SW 1271 (cell line): ENCODE results near the gene ZBTB3.
"Not testable (repeated sequence)": the region's sequence is repeated elsewhere in the genome, so short reads cannot be mapped to it uniquely, and the experiment has no call there.

ENCODE experiments used
- DNase-seq, 2 experiments: peaks; one replicate each; lab custom pipeline; 2025; lab: John Stamatoyannopoulos, UW

The ZBTB3 gene

DNA sequence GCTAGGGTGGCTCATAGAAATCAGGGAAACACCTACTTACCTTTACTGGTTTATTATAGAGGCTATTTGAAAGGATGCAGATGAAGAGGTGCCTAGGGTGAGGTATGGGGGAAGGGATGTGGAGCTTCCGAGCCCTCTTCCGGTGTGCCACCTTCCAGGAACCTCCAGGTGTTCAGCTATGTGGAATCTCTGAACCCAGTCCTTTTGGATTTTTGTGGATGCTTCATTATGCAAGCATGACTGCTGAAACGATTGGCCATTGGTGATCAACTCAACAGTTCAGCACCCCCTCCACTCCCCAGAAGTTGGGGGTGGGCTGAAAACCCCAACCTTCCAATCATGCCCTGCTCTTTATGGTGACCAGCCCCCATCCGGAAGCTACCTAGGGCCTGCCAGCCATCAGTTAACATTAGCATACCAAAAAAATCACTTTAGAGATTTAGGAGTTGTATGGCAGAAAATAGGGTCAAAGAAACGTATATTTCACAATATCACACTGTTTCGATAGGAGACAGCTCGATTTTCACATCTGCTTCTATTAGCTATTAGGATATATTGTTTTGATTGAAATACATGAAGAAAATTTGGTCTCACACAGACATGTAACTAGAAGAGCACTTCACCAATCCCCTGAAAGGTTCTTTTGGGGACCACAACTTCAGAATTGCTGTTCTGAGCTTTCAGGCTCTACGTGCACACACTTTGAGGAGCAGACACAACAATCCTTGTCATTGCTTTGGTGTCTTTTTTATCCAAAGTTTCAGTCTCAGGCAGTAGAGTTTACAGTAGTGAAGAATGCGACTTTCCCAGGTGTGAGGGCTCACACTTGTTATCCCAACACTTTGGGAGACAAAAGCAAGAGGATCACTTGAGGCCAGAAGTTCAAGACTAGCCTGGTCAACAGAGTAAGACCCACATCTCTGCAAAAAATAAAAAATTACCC, 4.2 kb upstream of the ZBTB3 start:
- no peak for DNase-seq

DNA sequence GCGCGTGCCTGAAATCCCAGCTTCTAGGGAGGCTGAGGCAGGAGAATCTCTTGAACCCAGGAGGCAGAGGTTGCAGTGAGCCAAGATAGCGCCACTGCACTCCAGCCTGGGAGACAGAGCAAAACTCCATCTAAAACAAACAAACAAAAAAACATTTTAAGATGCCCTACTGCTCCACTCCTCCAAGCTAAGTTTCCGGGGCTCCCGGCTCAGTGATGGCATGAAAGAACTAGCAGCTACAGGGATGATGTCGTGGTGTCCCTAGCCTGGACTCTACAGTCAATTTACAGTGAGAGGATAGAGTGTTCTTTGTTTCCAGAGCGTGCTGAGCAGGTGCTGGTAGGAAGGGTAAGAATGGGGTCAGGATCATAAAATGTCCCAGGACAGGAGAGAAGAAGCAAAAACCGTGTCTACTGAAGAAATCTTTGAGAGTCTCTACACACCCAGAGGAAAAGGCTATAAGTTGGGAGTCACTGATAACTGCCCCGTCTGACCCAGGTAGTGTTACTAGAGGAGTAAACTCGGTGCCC, 1.2 kb upstream of the ZBTB3 start:
- no peak for DNase-seq

DNA sequence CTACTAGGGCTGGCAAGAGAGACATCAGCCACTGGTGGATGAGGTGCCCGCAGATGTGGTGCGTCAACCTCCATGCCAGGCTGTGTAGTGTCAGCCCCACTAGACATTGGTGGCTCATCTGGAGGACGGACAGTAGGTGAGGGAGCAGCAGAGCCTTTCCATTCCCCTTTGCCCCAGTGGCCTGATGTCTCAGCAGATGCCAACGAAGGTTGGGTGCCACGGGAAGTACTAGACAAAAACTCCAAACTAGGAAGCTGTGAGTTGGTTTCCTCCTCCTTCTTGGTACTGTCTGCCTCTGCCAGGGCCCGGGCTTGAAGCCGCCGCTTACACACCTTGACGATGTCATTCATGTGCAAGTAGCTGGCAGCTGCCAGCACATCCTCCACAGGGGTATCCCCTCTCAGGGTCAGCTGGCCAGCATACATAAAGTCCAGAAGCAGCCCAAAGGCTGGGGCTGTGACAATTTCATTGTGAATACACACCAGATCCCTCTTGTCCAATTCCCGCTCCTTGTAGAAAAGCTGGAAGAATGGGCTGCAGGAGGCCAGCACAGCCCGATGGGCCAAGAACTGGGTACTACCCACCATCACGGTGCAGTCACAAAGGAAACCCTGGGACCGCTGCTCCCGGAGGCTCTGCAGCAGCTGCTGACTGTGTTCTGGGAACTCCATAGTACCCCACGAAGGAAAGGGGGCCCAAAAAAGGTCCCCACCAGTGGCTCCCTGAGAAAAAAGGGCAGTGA, 795 bp downstream of the ZBTB3 start:
- DNase-seq, result no peak

GRCh38 chr11:62752177-62752785, 1.7 kb downstream of the ZBTB3 start:
- no peak for DNase-seq

- not testable (repeated sequence) for DNase-seq
Measured at GRCh38 chr11:62749931-62750330, 4.0 kb downstream of the ZBTB3 start.

DNA sequence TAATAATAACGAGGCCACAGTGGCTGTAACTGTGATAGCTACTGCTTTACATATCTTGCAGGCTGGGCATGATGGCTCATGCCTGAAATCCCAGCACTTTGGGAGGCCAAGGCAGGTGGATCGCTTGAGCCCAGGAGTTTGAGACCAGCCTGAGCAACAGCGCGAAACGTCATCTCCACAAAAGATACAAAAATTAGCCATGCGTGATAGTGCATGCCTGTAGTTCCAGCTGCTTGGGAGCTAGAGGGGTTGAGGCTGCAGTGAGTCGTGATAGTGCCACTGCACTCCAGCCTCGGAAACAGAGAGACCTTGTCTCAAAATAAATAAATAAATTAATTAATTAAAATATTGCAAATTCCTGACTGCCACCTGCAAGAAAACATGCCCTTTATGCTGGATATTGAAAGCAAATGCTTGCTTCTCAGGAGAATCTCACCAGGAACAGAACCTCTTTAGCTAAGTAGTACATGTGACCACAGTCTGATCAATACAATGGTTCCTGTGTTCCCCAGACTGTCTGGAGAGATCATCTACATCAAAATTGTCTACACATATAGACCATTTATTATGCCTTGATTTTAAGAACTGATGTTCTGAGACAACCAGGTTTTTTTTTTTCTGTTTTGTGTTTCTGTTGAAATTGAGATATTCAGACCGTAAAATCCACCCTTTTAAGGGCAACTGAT, 6.3 kb downstream of the ZBTB3 start:
- no peak for DNase-seq

DNA sequence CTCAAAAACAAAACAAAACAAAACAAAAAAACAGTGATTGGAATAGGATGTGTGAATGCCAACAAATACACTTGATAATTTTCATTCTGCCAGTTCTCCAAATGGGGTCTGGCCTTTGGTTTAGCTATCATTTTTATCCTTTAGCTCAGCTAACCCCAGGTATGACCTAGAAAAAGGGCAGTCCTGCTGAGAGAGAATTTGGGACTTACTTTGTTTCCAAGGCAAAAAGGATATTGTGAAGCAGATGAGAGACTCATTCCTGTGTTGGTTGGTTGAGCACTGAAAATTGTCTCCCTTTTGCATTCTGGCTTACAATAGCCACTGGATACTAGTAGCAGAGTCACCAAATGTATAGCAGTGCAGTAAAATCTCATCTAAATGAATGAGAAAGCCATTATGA, 16.8 kb downstream of the ZBTB3 start:
- DNase-seq, result no peak

DNA sequence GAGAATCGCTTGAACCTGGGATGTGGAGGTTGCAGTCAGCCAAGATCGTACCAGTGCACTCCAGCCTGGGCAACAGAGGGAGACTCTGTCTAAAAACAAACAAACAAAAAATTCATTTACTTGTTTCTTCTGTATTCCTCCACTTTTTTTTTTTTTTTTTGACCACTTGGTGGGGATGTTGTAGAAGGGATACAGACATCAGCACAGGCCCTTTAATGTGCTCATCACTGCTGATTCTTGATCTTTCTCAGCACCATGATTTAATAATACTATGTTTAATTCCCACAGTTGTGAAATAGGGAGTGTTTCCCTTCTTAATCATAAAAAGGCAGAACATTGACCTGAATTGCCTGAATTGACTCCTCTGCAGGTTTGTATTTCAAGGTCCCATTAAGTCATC, 21.1 kb downstream of the ZBTB3 start:
- DNase-seq, result peak in 1 of 2 experiments; percentile 14

DNA sequence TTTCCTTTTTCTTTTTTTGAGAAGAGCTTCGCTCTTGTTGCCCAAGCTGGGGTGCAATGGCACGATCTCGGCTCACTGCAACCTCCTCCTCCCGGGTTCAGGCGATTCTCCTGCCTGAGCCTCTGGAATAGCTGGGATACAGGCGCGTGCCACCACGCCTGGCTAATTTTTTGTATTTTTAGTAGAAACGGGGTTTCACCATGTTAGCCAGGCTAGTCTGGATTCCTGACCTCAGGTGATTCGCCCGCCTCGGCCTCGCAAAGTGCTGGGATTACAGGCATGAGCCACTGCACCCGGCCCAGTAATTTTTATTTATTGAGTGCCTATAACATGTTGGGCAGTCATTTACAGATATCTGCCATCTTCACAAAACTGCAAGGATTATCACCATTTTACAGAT, 23.9 kb downstream of the ZBTB3 start:
- DNase-seq, result not testable (repeated sequence)

- peak; percentile 81 to 89 for DNase-seq
Measured at GRCh38 chr11:62728171-62728988, 25.6 kb downstream of the ZBTB3 start, which contains the start of gene TTC9C. TTC9C (plus strand) TSS chr11:62728486; CDS start chr11:62728849, 363 bp downstream.

DNA sequence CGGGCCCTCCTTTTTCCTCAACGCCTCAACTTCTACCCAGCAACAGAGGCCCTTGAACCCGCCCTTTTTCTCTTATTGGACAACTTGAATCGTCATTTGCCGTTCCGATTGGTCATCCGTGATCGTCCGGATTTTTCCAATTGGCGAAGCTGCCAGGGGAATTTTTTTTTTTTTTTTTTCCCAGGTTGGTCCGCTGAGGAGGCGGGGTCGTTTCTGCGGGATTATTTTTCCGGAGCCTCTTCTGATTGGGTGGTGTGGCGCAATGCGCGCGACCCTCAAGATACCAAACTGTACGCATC, 26.1 kb downstream of the ZBTB3 start:
- DNase-seq, result peak; percentile 96

DNA sequence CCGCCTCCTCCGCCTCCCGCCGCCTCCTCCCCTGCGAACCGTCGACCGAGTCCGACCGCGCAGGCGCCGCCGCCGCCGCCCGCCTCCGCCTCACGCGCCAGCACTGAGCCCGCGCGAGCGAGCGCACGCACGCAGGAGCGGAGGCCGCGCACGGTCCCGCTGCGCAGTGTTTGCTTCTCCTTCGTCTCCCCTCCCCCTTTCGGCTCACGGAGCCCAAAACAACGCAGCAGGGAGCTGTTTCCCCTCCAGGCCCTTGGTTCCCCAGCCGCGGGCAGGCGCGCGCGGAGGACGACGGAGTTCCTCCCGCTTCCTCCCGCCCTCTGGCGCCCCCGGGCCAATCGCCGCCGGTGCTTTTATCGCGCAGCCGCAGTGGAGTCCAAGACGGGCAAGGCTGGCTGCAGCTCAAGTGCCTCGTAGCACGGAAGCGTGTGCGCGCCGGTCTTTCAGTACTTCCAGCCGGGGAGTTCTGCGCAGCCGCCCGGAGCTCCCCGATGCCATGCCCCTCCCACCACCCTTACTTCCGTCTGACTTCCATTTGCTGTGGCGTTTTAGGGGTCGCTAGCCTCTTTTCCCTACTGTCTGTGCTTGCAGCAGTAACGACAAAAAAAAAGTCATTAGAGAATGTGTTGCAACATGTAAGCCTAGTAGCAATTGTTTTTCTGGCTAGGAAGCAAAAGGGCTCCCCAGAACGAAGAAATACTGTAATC, 26.6 kb downstream of the ZBTB3 start, which contains the start of gene HNRNPUL2:
TSS of gene HNRNPUL2 (minus strand) at position 293 of the 707 bp plus-strand sequence. CDS start 301 bp downstream, outside the sequence.
- DNase-seq, result peak; percentile 97 to 98

GRCh38 chr11:62726915-62727164, 27.1 kb downstream of the ZBTB3 start:
- peak in 1 of 2 experiments; percentile 63 for DNase-seq

DNA sequence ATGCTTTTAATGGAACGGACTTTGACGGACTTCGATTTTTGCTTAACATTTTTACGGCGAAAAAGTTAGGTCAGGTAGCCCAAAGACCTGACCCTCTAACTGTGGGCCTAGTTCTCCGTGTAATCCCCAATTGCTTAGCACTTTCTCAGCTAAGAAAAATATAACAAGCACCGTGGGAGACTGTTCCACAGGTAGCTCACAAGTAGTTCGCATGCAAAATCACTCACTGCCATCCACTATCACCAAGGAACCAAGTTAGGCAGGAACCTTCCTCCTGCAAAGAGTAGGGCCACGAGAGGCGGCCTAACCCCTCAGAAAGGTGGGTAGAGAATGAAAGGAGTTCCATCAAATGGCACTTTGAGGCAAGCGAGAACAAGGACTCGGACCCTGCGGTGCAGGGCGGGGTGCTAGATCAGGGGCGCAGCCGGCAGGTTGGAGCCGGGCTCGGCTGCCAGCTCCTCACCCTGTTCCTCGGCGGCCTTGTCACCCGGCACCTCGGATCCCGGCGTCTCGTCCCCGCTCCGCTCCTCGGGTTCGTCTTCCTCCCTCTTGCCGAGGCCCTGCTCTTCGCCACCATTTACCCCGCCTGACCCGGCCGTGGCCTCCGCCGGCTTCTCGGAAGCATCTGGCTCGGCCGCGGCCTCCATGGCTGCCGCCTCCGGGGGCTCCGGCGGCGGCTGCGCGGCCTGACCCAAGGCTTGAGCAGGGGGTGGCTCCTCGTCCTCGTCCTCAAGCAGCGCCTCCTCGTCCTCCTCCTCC, 27.6 kb downstream of the ZBTB3 start:
- DNase-seq, result no peak

- no peak for DNase-seq
Measured at GRCh38 chr11:62725646-62726045, 28.3 kb downstream of the ZBTB3 start.

- DNase-seq, result no peak
Measured at GRCh38 chr11:62724171-62724570, 29.8 kb downstream of the ZBTB3 start.

GRCh38 chr11:62721994-62722393, 32.0 kb downstream of the ZBTB3 start:
- DNase-seq, result no peak

DNA sequence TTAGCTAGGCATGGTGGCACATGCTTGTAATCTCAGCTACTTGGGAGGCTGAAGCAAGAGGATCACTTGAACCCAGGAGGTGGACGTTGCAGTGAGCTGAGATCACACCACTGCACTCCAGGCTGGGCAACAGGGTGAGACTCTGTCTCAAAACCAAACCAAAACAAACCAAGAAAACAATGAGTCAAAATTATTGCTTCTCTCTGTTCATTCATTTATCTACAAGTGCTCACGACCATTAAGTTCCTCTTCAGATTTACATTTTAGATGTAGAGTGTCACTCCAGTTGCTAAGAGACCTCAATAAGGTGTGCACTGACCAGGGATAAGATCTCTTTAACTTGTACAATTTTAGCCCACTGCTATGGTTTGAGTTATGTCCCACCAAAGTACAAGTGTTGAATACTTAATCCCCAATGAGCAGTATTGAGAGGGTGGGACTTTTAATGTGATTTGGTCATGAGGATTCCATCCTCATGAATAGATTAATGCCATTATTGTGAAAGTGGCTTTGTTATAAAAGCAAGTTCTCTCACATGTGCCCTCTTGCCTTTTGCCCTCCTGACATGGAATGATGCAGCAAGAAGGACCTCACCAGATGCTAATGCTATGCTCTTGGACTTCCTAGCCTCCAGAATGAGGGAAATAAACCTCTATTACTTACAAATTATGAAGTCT, 34.5 kb downstream of the ZBTB3 start:
- no peak for DNase-seq

GRCh38 chr11:62716816-62717215, 37.1 kb downstream of the ZBTB3 start:
- no peak for DNase-seq
